Measurements from ENCODE around the gene GCDH.

Gene GCDH

GRCh38 chr19:12884627-12884925 lies 6.4 kb upstream of the GCDH start:
- H2BK12ac ChIP-seq (ENCODE audit: low read length), result no peak overlapping the region
- H3K36me3 ChIP-seq (ENCODE audit: control insufficient read depth in 1 of 2, insufficient read depth in 2 of 2, low read length in 2 of 2), result no peaks in the 10 kb centered on the region
- H3K79me2 ChIP-seq (ENCODE audit: control insufficient read depth, insufficient read depth, low read length, poor library complexity), result peaks cover 5% of the 10 kb centered on the region
- H4K91ac ChIP-seq (ENCODE audit: low read depth, low read length), result no peak overlapping the region
- H3K4me1 ChIP-seq (ENCODE audit: control insufficient read depth in 1 of 2, insufficient read depth in 2 of 2, low read length in 2 of 2), result peaks cover 7 to 11% of the 10 kb centered on the region in 2 experiments
- H3K4me3 ChIP-seq (ENCODE audit: low read depth, low read length), result no peak overlapping the region
- H3K23ac ChIP-seq (ENCODE audit: low read length), result no peak overlapping the region
- H4K8ac ChIP-seq (ENCODE audit: low read depth, low read length), result no peak overlapping the region
- H3K14ac ChIP-seq (ENCODE audit: low read length), result no peak overlapping the region
- no peak overlapping the region for H3K27ac ChIP-seq (ENCODE audit: low read depth, low read length)
- H3K27me3 ChIP-seq (ENCODE audit: insufficient read depth, low read length), result peaks cover 10% of the 10 kb centered on the region
- no peak overlapping the region for H3K4ac ChIP-seq (ENCODE audit: low read depth, low read length)
- H4K12ac ChIP-seq (ENCODE audit: low read depth, low read length), result peak overlapping the region; percentile 33
- peaks cover 4% of the 10 kb centered on the region for H3K79me1 ChIP-seq (ENCODE audit: low read length)
- WGBS (ENCODE audit: extremely low coverage, insufficient coverage, insufficient read length), result no CpG with 5 or more reads among the region's 12 CpGs
- no peak overlapping the region for H2AFZ ChIP-seq (ENCODE audit: insufficient read depth, low read length, poor library complexity)
- peaks cover 19% of the 10 kb centered on the region for H3K9me3 ChIP-seq (ENCODE audit: insufficient read depth, low read depth, low read length)
- no peak for DNase-seq
- H3K4me2 ChIP-seq (ENCODE audit: low read length), result no peak overlapping the region
- H2BK5ac ChIP-seq (ENCODE audit: low read depth, low read length, poor library complexity), result no peak overlapping the region
- H2AK5ac ChIP-seq (ENCODE audit: low read length), result no peak overlapping the region
- H3K18ac ChIP-seq (ENCODE audit: low read length), result no peak overlapping the region
- H2BK120ac ChIP-seq (ENCODE audit: insufficient read depth, low read length, poor library complexity), result no peak overlapping the region
- H3K9ac ChIP-seq (ENCODE audit: low read length), result no peak overlapping the region

- Histone ChIP-seq H4K91ac (ENCODE audit: low read depth, low read length) (no peak overlapping the region), H4K8ac (ENCODE audit: low read depth, low read length) (peak overlapping the region; percentile 76), H3K14ac (ENCODE audit: low read length) (no peak overlapping the region), H3K79me2 (ENCODE audit: control insufficient read depth, insufficient read depth, low read length, poor library complexity) (peaks cover 5% of the 10 kb centered on the region), H3K4me1 (ENCODE audit: control insufficient read depth in 1 of 2, insufficient read depth in 2 of 2, low read length in 2 of 2) (peaks cover 7 to 11% of the 10 kb centered on the region in 2 experiments), H2BK12ac (ENCODE audit: low read length) (no peak overlapping the region), H3K4me2 (ENCODE audit: low read length) (peak overlapping the region; percentile 60), H3K9ac (ENCODE audit: low read length) (no peak overlapping the region), H2AK5ac (ENCODE audit: low read length) (no peak overlapping the region), H2BK5ac (ENCODE audit: low read depth, low read length, poor library complexity) (no peak overlapping the region), H3K4me3 (ENCODE audit: low read depth, low read length) (peak overlapping the region; percentile 50), H3K4ac (ENCODE audit: low read depth, low read length) (no peak overlapping the region), H3K23ac (ENCODE audit: low read length) (no peak overlapping the region), H3K36me3 (ENCODE audit: control insufficient read depth in 1 of 2, insufficient read depth in 2 of 2, low read length in 2 of 2) (no peaks in the 10 kb centered on the region), H2AFZ (ENCODE audit: insufficient read depth, low read length, poor library complexity) (peak overlapping the region; percentile 83), H2BK120ac (ENCODE audit: insufficient read depth, low read length, poor library complexity) (peak overlapping the region; percentile 43), H3K9me3 (ENCODE audit: insufficient read depth, low read depth, low read length) (peaks cover 19% of the 10 kb centered on the region), H3K27me3 (ENCODE audit: insufficient read depth, low read length) (peaks cover 10% of the 10 kb centered on the region), H3K27ac (ENCODE audit: low read depth, low read length) (no peak overlapping the region), H4K12ac (ENCODE audit: low read depth, low read length) (peak overlapping the region; percentile 33), H3K18ac (ENCODE audit: low read length) (no peak overlapping the region), H3K79me1 (ENCODE audit: low read length) (peaks cover 4% of the 10 kb centered on the region)
- DNase-seq, result peak; percentile 45 to 78
- WGBS (ENCODE audit: extremely low coverage, insufficient coverage, insufficient read length), result no CpG with 5 or more reads among the region's 73 CpGs
Measured at GRCh38 chr19:12884926-12885748, 5.8 kb upstream of the GCDH start.

- Histone ChIP-seq H3K27ac (ENCODE audit: low read depth, low read length) (no peak overlapping the region), H3K4me2 (ENCODE audit: low read length) (peak overlapping the region; percentile 60), H3K79me1 (ENCODE audit: low read length) (peaks cover 2% of the 10 kb centered on the region), H3K4me3 (ENCODE audit: low read depth, low read length) (no peak overlapping the region), H2AK5ac (ENCODE audit: low read length) (peak overlapping the region; percentile 61), H2AFZ (ENCODE audit: insufficient read depth, low read length, poor library complexity) (peak overlapping the region; percentile 79), H3K36me3 (ENCODE audit: control insufficient read depth in 1 of 2, insufficient read depth in 2 of 2, low read length in 2 of 2) (no peaks in the 10 kb centered on the region), H3K14ac (ENCODE audit: low read length) (peak overlapping the region; percentile 55), H3K27me3 (ENCODE audit: insufficient read depth, low read length) (peaks cover 10% of the 10 kb centered on the region), H4K8ac (ENCODE audit: low read depth, low read length) (peak overlapping the region; percentile 66), H3K9me3 (ENCODE audit: insufficient read depth, low read depth, low read length) (peaks cover 19% of the 10 kb centered on the region), H2BK5ac (ENCODE audit: low read depth, low read length, poor library complexity) (no peak overlapping the region), H3K9ac (ENCODE audit: low read length) (no peak overlapping the region), H3K23ac (ENCODE audit: low read length) (no peak overlapping the region), H3K4ac (ENCODE audit: low read depth, low read length) (no peak overlapping the region), H4K12ac (ENCODE audit: low read depth, low read length) (peak overlapping the region; percentile 44), H3K18ac (ENCODE audit: low read length) (peak overlapping the region; percentile 56), H2BK120ac (ENCODE audit: insufficient read depth, low read length, poor library complexity) (peak overlapping the region; percentile 43), H3K4me1 (ENCODE audit: control insufficient read depth in 1 of 2, insufficient read depth in 2 of 2, low read length in 2 of 2) (peaks cover 7 to 9% of the 10 kb centered on the region in 2 experiments), H4K91ac (ENCODE audit: low read depth, low read length) (no peak overlapping the region), H3K79me2 (ENCODE audit: control insufficient read depth, insufficient read depth, low read length, poor library complexity) (peaks cover 2% of the 10 kb centered on the region), H2BK12ac (ENCODE audit: low read length) (no peak overlapping the region)
- no peak for DNase-seq
- no CpG with 5 or more reads among the region's 53 CpGs for WGBS (ENCODE audit: extremely low coverage, insufficient coverage, insufficient read length)
Measured at GRCh38 chr19:12885749-12886650, 5.0 kb upstream of the GCDH start.

GRCh38 chr19:12886651-12886968 lies 4.3 kb upstream of the GCDH start:
- Histone ChIP-seq H3K18ac (ENCODE audit: low read length) (no peak overlapping the region), H3K9me3 (ENCODE audit: insufficient read depth, low read depth, low read length) (peaks cover 19% of the 10 kb centered on the region), H3K79me1 (ENCODE audit: low read length) (no peaks in the 10 kb centered on the region), H3K79me2 (ENCODE audit: control insufficient read depth, insufficient read depth, low read length, poor library complexity) (no peaks in the 10 kb centered on the region), H2AK5ac (ENCODE audit: low read length) (no peak overlapping the region), H2BK5ac (ENCODE audit: low read depth, low read length, poor library complexity) (no peak overlapping the region), H3K14ac (ENCODE audit: low read length) (no peak overlapping the region), H3K27me3 (ENCODE audit: insufficient read depth, low read length) (peaks cover 10% of the 10 kb centered on the region), H3K23ac (ENCODE audit: low read length) (no peak overlapping the region), H4K91ac (ENCODE audit: low read depth, low read length) (no peak overlapping the region), H3K4me3 (ENCODE audit: low read depth, low read length) (no peak overlapping the region), H3K27ac (ENCODE audit: low read depth, low read length) (no peak overlapping the region), H3K9ac (ENCODE audit: low read length) (no peak overlapping the region), H4K12ac (ENCODE audit: low read depth, low read length) (no peak overlapping the region), H3K4me2 (ENCODE audit: low read length) (no peak overlapping the region), H3K4ac (ENCODE audit: low read depth, low read length) (no peak overlapping the region), H2BK12ac (ENCODE audit: low read length) (no peak overlapping the region), H2BK120ac (ENCODE audit: insufficient read depth, low read length, poor library complexity) (no peak overlapping the region), H2AFZ (ENCODE audit: insufficient read depth, low read length, poor library complexity) (no peak overlapping the region), H4K8ac (ENCODE audit: low read depth, low read length) (no peak overlapping the region), H3K36me3 (ENCODE audit: control insufficient read depth in 1 of 2, insufficient read depth in 2 of 2, low read length in 2 of 2) (no peaks in the 10 kb centered on the region), H3K4me1 (ENCODE audit: control insufficient read depth in 1 of 2, insufficient read depth in 2 of 2, low read length in 2 of 2) (peaks cover 9 to 11% of the 10 kb centered on the region in 2 experiments)
- DNase-seq, result no peak
- WGBS (ENCODE audit: extremely low coverage, insufficient coverage, insufficient read length), result no CpG with 5 or more reads among the region's 5 CpGs
